ENCODE measurements around the gene HOXA5. TPM values are rescaled to one million over a fixed set of nuclear protein-coding genes. Genes with fewer than 3 reads are reported as not detected.

The HOXA5 gene
- total and polyA plus RNA-seq, 5 donors from 2014 or later, result not detected

GRCh38 chr7:27110186-27111031 is 33.1 kb downstream of the HOXA5 start:
- H3K4me3 Mint-ChIP-seq, result no peak overlapping the region
- no peaks in the 10 kb centered on the region for H3K4me1 ChIP-seq (ENCODE audit: control insufficient read depth, insufficient read depth, low read length, poor library complexity, severe bottlenecking)
- peaks cover 0 to 2% (median 0%) of the 10 kb centered on the region in 7 donors for H3K9me3 Mint-ChIP-seq
- ATAC-seq (ENCODE audit: low read depth in 2 of 2) (no peak), DNase-seq (no peak)
- no peaks in the 10 kb centered on the region for H3K27me3 ChIP-seq (ENCODE audit: control insufficient read depth, insufficient read depth, low read length)
- H3K27ac Mint-ChIP-seq, result no peak overlapping the region
- peaks cover 11% of the 10 kb centered on the region for H3K27me3 Mint-ChIP-seq
- H3K4me1 Mint-ChIP-seq, result no peaks in the 10 kb centered on the region
- no peaks in the 10 kb centered on the region for H3K9me3 ChIP-seq (ENCODE audit: control insufficient read depth in 2 of 2, low read length in 2 of 2)
- no peaks in the 10 kb centered on the region for H3K36me3 ChIP-seq (ENCODE audit: control insufficient read depth, insufficient read depth, low read length)
- H3K36me3 Mint-ChIP-seq, result no peaks in the 10 kb centered on the region
- H3K27ac ChIP-seq (ENCODE audit: insufficient read depth, low read length, poor library complexity, severe bottlenecking), result no peak overlapping the region
- H3K4me3 ChIP-seq (ENCODE audit: low read depth, low read length), result no peak overlapping the region

DNA sequence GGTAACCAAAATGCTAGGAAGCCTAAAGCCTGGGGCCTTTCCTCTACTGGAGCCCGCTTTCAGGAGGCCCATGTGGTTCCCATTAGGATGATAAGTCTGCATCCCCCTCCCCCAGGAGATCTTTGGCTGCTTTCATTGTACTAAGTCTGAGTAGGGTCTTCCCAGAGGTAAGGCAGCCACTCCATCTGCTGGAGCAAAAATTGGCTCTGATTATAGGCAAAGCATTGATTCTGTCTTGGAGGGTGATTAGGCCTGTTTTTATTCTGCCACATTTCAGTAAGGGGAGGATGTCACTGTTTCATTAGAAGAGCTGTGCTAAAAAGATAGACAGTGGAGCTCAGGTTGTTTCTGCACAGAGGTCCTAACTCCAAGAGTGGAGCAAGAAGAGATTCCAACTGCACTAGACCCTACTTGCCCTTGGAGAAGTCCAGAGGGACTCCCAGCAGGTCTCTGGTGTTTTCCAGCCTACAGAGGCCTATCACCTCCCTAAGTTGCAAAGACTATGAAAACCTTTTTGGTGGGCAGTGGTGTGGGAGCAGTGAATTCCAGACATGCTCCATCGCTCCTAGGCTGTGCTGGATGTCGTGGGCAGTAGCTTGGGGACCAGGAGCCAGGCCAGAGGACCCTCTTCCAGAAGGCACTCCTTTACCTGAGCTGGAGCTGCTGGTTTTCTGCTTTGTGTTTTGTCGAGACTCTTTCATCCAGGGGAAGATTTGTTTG is 33.9 kb downstream of the HOXA5 start:
- Mint-ChIP-seq H3K4me1 (no peaks in the 10 kb centered on the region), H3K4me3 (no peak overlapping the region), H3K9me3 (peaks cover 0 to 2% (median 0%) of the 10 kb centered on the region in 7 donors), H3K27me3 (peaks cover 19% of the 10 kb centered on the region), H3K27ac (no peak overlapping the region), H3K36me3 (no peaks in the 10 kb centered on the region)
- no peaks in the 10 kb centered on the region for H3K9me3 ChIP-seq (ENCODE audit: control insufficient read depth in 2 of 2, low read length in 2 of 2)
- ATAC-seq (ENCODE audit: low read depth in 2 of 2) (no peak), DNase-seq (no peak)
- H3K27me3 ChIP-seq (ENCODE audit: control insufficient read depth, insufficient read depth, low read length), result no peaks in the 10 kb centered on the region
- H3K36me3 ChIP-seq (ENCODE audit: control insufficient read depth, insufficient read depth, low read length), result no peaks in the 10 kb centered on the region
- no peak overlapping the region for H3K27ac ChIP-seq (ENCODE audit: insufficient read depth, low read length, poor library complexity, severe bottlenecking)
- no peak overlapping the region for H3K4me3 ChIP-seq (ENCODE audit: low read depth, low read length)
- H3K4me1 ChIP-seq (ENCODE audit: control insufficient read depth, insufficient read depth, low read length, poor library complexity, severe bottlenecking), result no peaks in the 10 kb centered on the region

DNA sequence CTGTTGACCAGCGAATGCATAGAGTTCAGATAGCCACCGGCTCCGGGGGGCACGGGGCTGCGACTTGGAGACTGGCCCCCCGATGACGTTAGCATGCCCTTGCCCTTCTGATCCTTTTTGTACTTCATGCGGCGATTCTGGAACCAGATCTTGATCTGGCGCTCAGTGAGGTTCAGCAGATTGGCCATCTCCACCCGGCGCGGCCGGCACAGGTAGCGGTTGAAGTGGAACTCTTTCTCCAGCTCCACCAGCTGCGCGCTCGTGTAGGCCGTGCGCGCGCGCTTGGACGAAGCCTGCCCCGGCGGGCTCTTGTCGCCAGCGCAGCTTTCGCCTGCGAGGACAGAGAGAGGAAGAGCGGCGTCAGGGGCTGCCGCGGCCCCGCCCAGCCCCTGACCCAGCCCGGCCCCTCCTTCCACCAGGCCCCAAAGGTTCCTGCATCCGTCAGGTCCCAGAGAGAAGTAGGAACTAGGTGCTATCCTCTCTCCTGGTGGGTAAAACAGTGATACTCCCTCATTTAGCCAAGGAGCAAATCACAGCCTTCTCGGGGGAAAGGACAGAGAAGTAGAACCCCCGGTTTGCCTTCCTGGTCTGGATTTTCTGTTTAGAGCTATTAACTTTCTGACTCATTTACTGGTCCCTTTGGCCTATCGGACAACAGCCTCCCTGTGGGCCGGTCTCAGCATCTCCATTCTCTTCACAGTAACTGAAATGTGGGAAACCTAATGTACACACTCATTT is 34.9 kb downstream of the HOXA5 start:
- no peaks in the 10 kb centered on the region for H3K9me3 ChIP-seq (ENCODE audit: control insufficient read depth in 2 of 2, low read length in 2 of 2)
- H3K4me1 ChIP-seq (ENCODE audit: control insufficient read depth, insufficient read depth, low read length, poor library complexity, severe bottlenecking), result no peaks in the 10 kb centered on the region
- no peak for DNase-seq
- no peaks in the 10 kb centered on the region for H3K36me3 Mint-ChIP-seq
- ATAC-seq (ENCODE audit: low read depth in 2 of 2), result no peak
- H3K9me3 Mint-ChIP-seq, result peaks cover 0 to 5% (median 0%) of the 10 kb centered on the region in 7 donors
- peaks cover 30% of the 10 kb centered on the region for H3K27me3 Mint-ChIP-seq
- H3K27me3 ChIP-seq (ENCODE audit: control insufficient read depth, insufficient read depth, low read length), result peaks cover 2% of the 10 kb centered on the region
- H3K27ac ChIP-seq (ENCODE audit: insufficient read depth, low read length, poor library complexity, severe bottlenecking), result no peak overlapping the region
- peaks cover 0 to 5% (median 0%) of the 10 kb centered on the region in 4 donors for H3K4me1 Mint-ChIP-seq
- no peak overlapping the region for H3K4me3 ChIP-seq (ENCODE audit: low read depth, low read length)
- no peak overlapping the region for H3K27ac Mint-ChIP-seq
- no peaks in the 10 kb centered on the region for H3K36me3 ChIP-seq (ENCODE audit: control insufficient read depth, insufficient read depth, low read length)
- no peak overlapping the region for H3K4me3 Mint-ChIP-seq

- ATAC-seq (ENCODE audit: low read depth in 2 of 2) (no peak), DNase-seq (no peak)
- peaks cover 0 to 12% (median 3%) of the 10 kb centered on the region in 4 donors for H3K4me1 Mint-ChIP-seq
- H3K9me3 Mint-ChIP-seq, result peaks cover 0 to 5% (median 1%) of the 10 kb centered on the region in 7 donors
- no peak overlapping the region for H3K27ac Mint-ChIP-seq
- Histone ChIP-seq H3K4me3 (ENCODE audit: low read depth, low read length) (no peak overlapping the region), H3K9me3 (ENCODE audit: control insufficient read depth in 2 of 2, low read length in 2 of 2) (no peaks in the 10 kb centered on the region), H3K27me3 (ENCODE audit: control insufficient read depth, insufficient read depth, low read length) (peaks cover 8% of the 10 kb centered on the region), H3K27ac (ENCODE audit: insufficient read depth, low read length, poor library complexity, severe bottlenecking) (no peak overlapping the region), H3K4me1 (ENCODE audit: control insufficient read depth, insufficient read depth, low read length, poor library complexity, severe bottlenecking) (peaks cover 3% of the 10 kb centered on the region), H3K36me3 (ENCODE audit: control insufficient read depth, insufficient read depth, low read length) (no peaks in the 10 kb centered on the region)
- H3K36me3 Mint-ChIP-seq, result no peaks in the 10 kb centered on the region
- H3K4me3 Mint-ChIP-seq, result no peak overlapping the region
- H3K27me3 Mint-ChIP-seq, result peaks cover 39% of the 10 kb centered on the region
Measured at GRCh38 chr7:27107391-27108381, 35.8 kb downstream of the HOXA5 start.

GRCh38 chr7:27106901-27107240 is 36.6 kb downstream of the HOXA5 start:
- peaks cover 11% of the 10 kb centered on the region for H3K4me1 ChIP-seq (ENCODE audit: control insufficient read depth, insufficient read depth, low read length, poor library complexity, severe bottlenecking)
- no peaks in the 10 kb centered on the region for H3K36me3 Mint-ChIP-seq
- no peak overlapping the region for H3K4me3 Mint-ChIP-seq
- H3K4me1 Mint-ChIP-seq, result peaks cover 0 to 17% (median 8%) of the 10 kb centered on the region in 4 donors
- no peak overlapping the region for H3K27ac Mint-ChIP-seq
- peaks cover 45% of the 10 kb centered on the region for H3K27me3 Mint-ChIP-seq
- H3K4me3 ChIP-seq (ENCODE audit: low read depth, low read length), result no peak overlapping the region
- no peaks in the 10 kb centered on the region for H3K36me3 ChIP-seq (ENCODE audit: control insufficient read depth, insufficient read depth, low read length)
- peaks cover 0 to 5% (median 1%) of the 10 kb centered on the region in 7 donors for H3K9me3 Mint-ChIP-seq
- H3K27ac ChIP-seq (ENCODE audit: insufficient read depth, low read length, poor library complexity, severe bottlenecking), result no peak overlapping the region
- peaks cover 11% of the 10 kb centered on the region for H3K27me3 ChIP-seq (ENCODE audit: control insufficient read depth, insufficient read depth, low read length)
- no peak for DNase-seq
- H3K9me3 ChIP-seq (ENCODE audit: control insufficient read depth in 2 of 2, low read length in 2 of 2), result no peaks in the 10 kb centered on the region
- no peak for ATAC-seq (ENCODE audit: low read depth in 2 of 2)

DNA sequence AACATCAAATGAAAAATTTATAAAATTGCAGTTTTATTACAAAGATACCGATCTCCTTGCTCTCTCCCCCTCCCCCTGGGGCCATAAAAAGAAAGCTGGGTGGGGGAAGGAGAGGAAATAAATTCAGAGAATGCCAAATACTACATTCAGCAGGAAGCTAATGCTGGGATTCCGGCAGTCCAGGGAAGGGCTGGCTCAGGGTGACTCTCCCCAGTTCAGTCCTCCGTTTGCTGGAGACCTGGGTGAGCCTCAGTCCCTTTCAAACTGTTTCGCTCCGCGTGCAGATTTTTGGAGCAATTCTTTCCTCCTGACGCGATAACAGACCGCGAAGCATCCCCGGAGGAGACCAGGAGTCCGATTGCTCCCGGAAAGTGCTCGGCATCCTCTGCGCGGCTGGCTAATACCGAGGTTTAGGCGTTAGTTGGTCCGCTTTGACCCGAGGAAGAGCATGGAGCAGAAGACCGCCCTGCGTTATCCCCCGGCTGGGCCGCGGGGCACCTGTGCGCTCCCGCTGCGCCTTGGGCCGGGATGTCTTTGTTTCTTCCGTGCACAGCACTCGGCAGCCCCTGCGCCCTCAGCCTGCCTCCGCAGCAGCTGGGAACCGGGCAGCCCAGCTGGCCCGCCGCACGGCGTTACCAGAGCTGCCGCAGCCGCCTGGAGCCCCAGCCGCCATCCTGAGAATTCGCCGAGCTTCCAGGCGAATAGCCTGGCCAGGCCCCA is 37.1 kb downstream of the HOXA5 start:
- peaks cover 46% of the 10 kb centered on the region for H3K27me3 Mint-ChIP-seq
- no peak overlapping the region for H3K27ac Mint-ChIP-seq
- H3K4me3 Mint-ChIP-seq, result no peak overlapping the region
- H3K36me3 ChIP-seq (ENCODE audit: control insufficient read depth, insufficient read depth, low read length), result no peaks in the 10 kb centered on the region
- DNase-seq (no peak), ATAC-seq (ENCODE audit: low read depth in 2 of 2) (no peak)
- peaks cover 5% of the 10 kb centered on the region for H3K36me3 Mint-ChIP-seq
- H3K27ac ChIP-seq (ENCODE audit: insufficient read depth, low read length, poor library complexity, severe bottlenecking), result no peak overlapping the region
- peaks cover 16% of the 10 kb centered on the region for H3K27me3 ChIP-seq (ENCODE audit: control insufficient read depth, insufficient read depth, low read length)
- H3K4me1 Mint-ChIP-seq, result peaks cover 0 to 22% (median 10%) of the 10 kb centered on the region in 4 donors
- no peak overlapping the region for H3K4me3 ChIP-seq (ENCODE audit: low read depth, low read length)
- peaks cover 0 to 5% (median 1%) of the 10 kb centered on the region in 7 donors for H3K9me3 Mint-ChIP-seq
- H3K9me3 ChIP-seq (ENCODE audit: control insufficient read depth in 2 of 2, low read length in 2 of 2), result no peaks in the 10 kb centered on the region
- peaks cover 12% of the 10 kb centered on the region for H3K4me1 ChIP-seq (ENCODE audit: control insufficient read depth, insufficient read depth, low read length, poor library complexity, severe bottlenecking)
